NCI-H128 (cell line): ENCODE data around the gene UHRF2.
"Not testable (repeated sequence)": the region's sequence is repeated elsewhere in the genome, so short reads cannot be mapped to it uniquely, and the experiment has no call there.

ENCODE experiments used
- DNase-seq: peaks from one replicate; lab custom pipeline; 2025; ENCODE audit not compliant: unreplicated experiment; lab: John Stamatoyannopoulos, UW

Gene UHRF2

GRCh38 chr9:6412487-6413364 lies at the start of gene UHRF2:
TSS of gene UHRF2 (plus strand) at chr9:6413199. CDS start at chr9:6413491, 292 bp downstream.
- DNase-seq: peak; percentile 90

- DNase-seq: no peak
These were observed 45.7 kb upstream of the UHRF2 start for GRCh38 chr9:6367128-6367890.

DNA sequence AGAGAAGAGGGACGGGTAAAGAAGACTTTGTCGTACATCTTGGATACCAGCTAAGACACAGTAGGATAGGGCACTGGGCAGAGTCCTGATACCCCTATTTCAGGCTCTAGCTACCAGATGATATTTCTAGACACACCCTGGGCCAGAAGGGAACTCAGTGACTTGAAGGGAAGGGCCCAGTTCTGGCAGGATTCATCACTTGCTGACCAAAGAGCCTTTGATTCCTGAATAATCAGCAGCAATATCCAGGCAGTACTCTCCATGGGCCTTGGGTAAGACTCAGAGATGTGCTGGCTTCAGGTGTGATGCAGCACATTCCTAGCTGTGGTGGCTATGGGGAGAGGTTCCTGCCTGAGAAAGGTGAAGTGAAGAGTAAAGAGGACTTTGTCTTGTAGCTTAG lies 44.2 kb upstream of the UHRF2 start:
- no peak for DNase-seq

- not testable (repeated sequence) for DNase-seq
These were observed 31.5 kb upstream of the UHRF2 start for GRCh38 chr9:6381477-6382012.

- DNase-seq: no peak
These were observed 30.3 kb upstream of the UHRF2 start for GRCh38 chr9:6382681-6383080.

DNA sequence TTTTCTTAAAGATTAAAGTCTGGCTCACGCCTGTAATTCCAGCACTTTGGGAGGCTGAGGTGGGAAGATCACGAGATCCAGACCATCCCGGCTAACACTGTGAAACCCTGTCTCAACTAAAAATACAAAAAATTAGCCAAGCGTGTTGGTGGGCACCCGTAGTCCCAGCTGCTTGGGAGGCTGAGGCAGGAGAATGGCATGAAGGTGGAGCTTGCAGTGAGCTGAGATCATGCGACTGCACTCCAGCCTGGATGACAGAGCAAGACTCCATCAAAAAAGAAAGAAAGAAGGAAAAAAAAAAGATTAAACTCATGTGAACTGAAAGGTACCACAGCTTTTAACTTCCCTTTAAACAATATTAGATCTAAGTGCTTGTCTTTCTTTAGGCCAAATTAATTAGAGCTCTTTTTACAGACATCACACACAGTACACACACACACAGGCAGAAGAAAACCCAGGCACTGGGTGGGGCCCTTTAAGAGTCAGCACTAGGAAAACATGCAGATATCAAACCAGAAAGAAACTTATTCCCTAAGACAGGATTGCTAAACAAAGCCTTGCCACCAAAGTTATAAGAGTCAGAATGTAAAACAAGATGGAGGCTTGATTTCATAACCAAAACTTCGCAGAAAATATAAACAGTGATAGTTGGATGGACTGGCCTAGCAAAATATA lies 29.3 kb upstream of the UHRF2 start:
- no peak for DNase-seq

DNA sequence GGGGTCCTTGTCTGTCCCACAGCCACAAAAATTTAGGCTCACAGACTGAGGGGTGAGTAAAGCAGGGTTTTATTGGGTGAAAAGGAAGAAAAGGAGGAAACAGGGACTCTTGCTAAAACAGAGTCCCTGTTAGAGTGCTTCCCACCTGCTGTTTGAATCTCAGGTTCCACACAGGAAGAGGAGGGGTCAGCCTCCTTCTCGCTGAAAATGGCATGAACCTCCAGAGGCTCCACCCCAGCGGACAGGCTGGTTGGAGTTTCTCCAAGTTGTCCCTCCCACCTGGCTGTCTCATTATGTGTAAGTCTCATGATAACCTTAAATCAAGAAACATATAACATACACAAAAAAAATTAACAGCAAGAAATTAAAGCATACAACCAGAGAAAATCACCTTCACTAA lies 28.3 kb upstream of the UHRF2 start:
- DNase-seq: no peak

- no peak for DNase-seq
These were observed 13.9 kb upstream of the UHRF2 start for GRCh38 chr9:6399071-6399470.

DNA sequence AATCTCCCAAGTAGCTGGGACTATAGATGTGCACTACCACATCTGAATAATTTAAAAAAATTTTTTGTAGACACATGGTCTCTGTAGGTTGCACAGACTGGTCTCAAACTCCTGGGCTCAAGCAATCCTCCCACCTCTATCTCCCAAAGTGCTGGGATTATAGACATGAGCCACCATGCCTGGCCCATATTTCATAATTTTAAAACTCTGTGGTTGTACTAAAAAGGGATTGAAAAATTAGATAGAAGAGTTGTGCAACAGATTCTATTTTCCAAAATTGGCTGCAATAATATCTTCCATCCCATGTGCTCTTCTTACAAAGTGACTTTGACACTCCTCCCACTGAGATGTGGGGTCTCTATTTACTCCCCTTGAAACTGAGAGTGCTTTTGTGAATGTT lies 7.6 kb upstream of the UHRF2 start:
- no peak for DNase-seq

DNA sequence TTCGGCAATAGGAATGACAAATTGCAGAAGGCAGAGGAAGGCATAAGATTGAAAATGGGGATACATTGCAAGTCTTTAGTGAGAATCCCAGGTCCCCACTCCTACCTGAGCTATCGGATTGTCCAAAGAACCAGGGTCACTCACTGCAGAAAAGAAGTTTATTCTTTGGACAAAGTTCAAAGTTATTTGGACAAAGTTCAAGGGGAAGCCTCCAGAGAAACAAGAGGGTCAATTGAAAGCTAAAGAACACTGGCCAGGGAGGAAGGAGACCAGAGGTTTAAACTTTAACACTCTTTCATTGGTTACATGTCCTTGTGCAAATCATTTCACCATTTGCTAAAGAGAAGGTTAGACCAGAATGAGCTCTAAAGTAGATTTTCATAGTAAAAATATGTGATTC lies 5.2 kb upstream of the UHRF2 start:
- DNase-seq: no peak

DNA sequence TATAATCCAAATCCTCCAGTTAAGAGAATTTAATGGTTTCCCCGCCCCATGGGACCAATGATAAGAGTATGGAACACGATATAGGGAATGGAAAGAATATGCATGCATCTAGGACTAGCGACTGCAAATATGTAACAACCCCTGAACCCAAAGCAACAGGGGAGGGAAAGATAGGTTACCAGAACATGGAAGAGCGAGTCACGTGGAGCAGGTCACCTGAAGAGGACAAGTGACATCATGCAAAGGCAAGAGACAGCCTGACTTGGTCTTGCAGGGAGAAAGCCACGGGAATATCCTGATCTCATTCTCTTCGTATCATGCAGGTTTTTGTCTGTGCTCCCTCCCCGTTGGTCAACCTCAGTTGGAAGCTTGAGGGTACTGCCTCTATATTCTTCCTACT lies 4.7 kb upstream of the UHRF2 start:
- DNase-seq: no peak

GRCh38 chr9:6409811-6410210 lies 3.2 kb upstream of the UHRF2 start:
- DNase-seq: no peak

DNA sequence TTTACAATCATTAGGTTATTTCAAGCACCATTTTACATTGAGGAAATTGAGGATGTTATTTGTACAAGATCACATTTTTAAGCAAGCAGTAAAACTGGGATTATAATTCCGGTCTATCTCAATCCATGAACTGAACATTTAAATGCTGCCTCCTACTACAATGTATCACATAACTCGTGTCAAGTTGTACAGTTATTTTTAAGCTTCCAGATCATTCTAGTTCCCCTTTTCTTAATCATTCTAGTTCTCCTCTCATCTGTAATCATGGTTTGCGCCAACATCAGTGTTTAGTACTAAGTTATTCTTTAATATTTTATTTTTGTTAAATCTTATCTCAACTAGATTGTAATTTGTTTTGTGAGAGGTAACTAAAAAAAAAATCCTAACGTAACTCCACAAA lies 2.4 kb upstream of the UHRF2 start:
- DNase-seq: no peak

- peak; percentile 27 for DNase-seq
These were observed 607 bp downstream of the UHRF2 start for GRCh38 chr9:6413365-6414246.

DNA sequence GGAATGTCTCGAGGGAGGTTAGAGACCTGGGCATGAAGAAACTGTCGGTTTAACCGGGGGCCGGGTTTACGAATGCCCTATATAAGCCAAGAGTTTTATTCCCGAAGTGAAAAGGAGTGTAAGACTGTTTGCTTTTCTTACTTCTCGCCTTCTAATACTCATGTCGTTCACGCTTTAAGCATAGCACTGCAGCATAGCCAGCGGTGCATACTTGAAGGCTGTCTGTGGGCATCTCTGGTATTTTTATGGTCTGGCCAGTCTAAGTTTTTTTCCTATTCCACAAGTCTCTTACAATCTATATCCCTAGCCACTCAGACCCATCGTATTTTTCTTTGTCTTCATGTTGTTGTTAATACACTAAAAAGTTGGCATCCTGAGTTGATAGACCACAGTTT lies 1.2 kb downstream of the UHRF2 start:
- no peak for DNase-seq

GRCh38 chr9:6415266-6415665 lies 2.3 kb downstream of the UHRF2 start:
- DNase-seq: no peak

DNA sequence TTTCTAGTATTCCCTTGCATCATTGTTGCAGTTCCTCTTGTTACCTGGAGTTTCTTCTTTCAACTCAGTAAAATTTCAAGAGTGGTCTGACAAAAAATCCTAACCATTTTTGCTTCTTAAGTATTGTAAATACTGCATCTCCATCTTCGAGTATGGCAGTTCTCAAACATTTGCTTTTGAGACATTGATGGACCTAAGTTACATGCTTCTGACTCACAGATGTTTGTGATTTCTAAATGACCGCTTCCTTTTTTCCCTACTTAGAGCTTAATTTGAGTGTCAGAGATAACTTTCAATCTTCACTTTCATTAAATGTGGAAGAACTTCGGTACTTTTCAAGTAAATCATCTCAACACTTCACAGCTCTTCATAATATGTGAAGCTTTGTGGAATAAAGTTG lies 4.2 kb downstream of the UHRF2 start:
- DNase-seq: no peak

GRCh38 chr9:6418764-6419163 lies 5.8 kb downstream of the UHRF2 start:
- DNase-seq: no peak

GRCh38 chr9:6424940-6425339 lies 11.9 kb downstream of the UHRF2 start:
- DNase-seq: no peak

- DNase-seq: no peak
These were observed 13.1 kb downstream of the UHRF2 start for GRCh38 chr9:6426117-6426516.
